H1 (cell line): ENCODE results near the gene BTBD16. TPM values are rescaled to one million over a fixed set of nuclear protein-coding genes. Genes with fewer than 3 reads are reported as not detected.

Experiments
- CBX8 ChIP-seq: fragments of 300-800, 300-1000 bp; sonication (generic); IDR thresholded peaks from 2 replicates; pipeline ENCODE4 v1.7.1; 2016; ENCODE audit warnings: low read depth, low read length, borderline replicate concordance
- EP300 ChIP-seq, 2 experiments: IDR thresholded peaks; 1 replicate in 1 of 2; 2 replicates in 1 of 2; pipeline ENCODE4 v1.6.1; 2011 to 2012; ENCODE audit warnings: low read depth in 2 of 2, low read length in 2 of 2, mild to moderate bottlenecking in 2 of 2, borderline replicate concordance in 1 of 2, inconsistent platforms in 1 of 2, moderate library complexity in 1 of 2
- JUND ChIP-seq: IDR thresholded peaks from 2 replicates; pipeline ENCODE4 v1.6.1; 2011; ENCODE audit warnings: mild to moderate bottlenecking, improper control_type of control experiment, low read length
- SP1 ChIP-seq: IDR thresholded peaks from 2 replicates; pipeline ENCODE4 v1.6.1; 2011; ENCODE audit warnings: low read depth, low read length
- polyA plus RNA-seq, 7 experiments: library from polyadenylated mRNA; depleted of rRNA in 3 of 7; stranded (reverse) in 5 of 7; unstranded in 2 of 7; fragments of >200 nt in 5 of 7; fragments of 200-250 nt in 2 of 7; gene quantifications; 1 replicate in 5 of 7; 2 replicates in 1 of 7; 4 replicates in 1 of 7; pipeline versions ENCODE4 v1.2.1 to v1.2.3, GENCODE V29; 2011 to 2013; ENCODE audit warnings: missing spikeins in 2 of 7, mixed read lengths in 2 of 7
- total RNA-seq: library from RNA; stranded (reverse); fragmentation: NEBNext Ultra II Directional; extraction: Animal tissue kit (Norgen Biotek cat#: 25700); gene quantifications from 2 replicates; pipeline ENCODE4 v1.2.1, GENCODE V29; 2021

BTBD16 gene
- total and polyA plus RNA-seq, 2 of the 8 experiments (the other 6 are each of a cell fraction or from before 2014, with no cell fraction given), result 0.05 TPM; not detected in 1

- TF ChIP-seq CBX8, result no peak
- no peak for TF ChIP-seq SP1
- no peak for TF ChIP-seq JUND
- no peak for TF ChIP-seq EP300 (IDR thresholded peaks at IDR 0.05; ENCODE audit: borderline replicate concordance in 1 of 2, low read depth in 2 of 2, low read length in 2 of 2)
These were observed 46.9 kb upstream of the BTBD16 start (continued) for GRCh38 chr10:122224159-122224558.
